ENCODE data around the gene EFNA4.
A peak's percentile ranks its signal among the peaks of the same experiment; 100 is the strongest.

The EFNA4 gene

DNA sequence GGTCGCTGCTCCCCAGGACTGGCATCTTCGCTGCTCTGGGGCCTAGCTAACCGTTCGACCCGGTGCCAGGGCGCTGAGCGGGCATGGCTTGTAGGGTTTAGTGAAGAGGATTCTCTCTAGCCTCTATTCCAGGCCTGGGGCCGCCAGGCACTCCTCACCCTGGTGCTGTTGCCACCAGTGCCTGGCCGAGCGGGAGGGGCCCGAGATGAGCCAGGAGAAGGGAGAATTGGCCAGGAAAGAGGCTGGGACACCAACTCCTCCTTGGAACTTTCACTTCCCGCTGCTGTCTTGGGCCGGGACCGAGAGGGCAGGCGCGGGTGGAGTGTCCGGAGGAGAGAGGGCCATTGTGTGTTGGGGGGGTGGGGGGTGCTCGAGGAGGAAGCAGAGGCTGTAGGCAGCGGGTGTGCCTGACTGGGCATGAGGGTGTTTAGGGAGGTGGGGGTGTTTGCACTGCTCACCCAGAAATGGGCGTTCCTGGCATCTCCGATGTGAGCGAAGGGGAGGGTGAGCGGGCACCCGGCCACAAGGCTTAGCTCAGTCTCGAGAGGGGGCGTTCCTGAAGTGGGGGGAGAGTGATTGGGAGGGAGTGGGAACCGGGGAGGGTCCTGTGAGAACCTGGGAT lies 11.7 kb upstream of the EFNA4 start:
- ChIA-PET POLR2A (interaction anchor here (0.8 to 2.4 kb wide), 7 partner anchors 8 to 69 kb away, joined by 3 to 11 read pairs (median 4); partner anchors contain the start of gene FLAD1), CTCF (interaction anchor here (0.8 to 3.0 kb wide), 6 partner anchors 10 to 56 kb away, joined by 3 to 9 read pairs (median 4); no protein-coding TSS in a partner anchor)
- DNase-seq (ENCODE audit: extremely low spot score): peak; percentile 41
- TF ChIP-seq ELF4 (IDR thresholded peaks at IDR 0.05) (no peak), ZNF384 (IDR thresholded peaks at IDR 0.05) (no peak), L3MBTL2 (conservative IDR thresholded peaks at IDR 0.05) (no peak), NFRKB (IDR thresholded peaks at IDR 0.05) (no peak), HDGF (IDR thresholded peaks at IDR 0.05; ENCODE audit: borderline replicate concordance) (no peak), SUZ12 (IDR thresholded peaks at IDR 0.05) (no peak), TARDBP (IDR thresholded peaks at IDR 0.05) (no peak), SP1 (IDR thresholded peaks at IDR 0.05) (no peak), FOXA1 (IDR thresholded peaks at IDR 0.05) (no peak), BHLHE40 (IDR thresholded peaks at IDR 0.05; ENCODE audit: borderline replicate concordance) (no peak), ARNT (IDR thresholded peaks at IDR 0.05) (no peak)
- TF ChIP-seq, protein P1, sequence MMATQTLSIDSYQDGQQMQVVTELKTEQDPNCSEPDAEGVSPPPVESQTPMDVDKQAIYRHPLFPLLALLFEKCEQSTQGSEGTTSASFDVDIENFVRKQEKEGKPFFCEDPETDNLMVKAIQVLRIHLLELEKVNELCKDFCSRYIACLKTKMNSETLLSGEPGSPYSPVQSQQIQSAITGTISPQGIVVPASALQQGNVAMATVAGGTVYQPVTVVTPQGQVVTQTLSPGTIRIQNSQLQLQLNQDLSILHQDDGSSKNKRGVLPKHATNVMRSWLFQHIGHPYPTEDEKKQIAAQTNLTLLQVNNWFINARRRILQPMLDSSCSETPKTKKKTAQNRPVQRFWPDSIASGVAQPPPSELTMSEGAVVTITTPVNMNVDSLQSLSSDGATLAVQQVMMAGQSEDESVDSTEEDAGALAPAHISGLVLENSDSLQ (IDR thresholded peaks at IDR 0.05): no peak

DNA sequence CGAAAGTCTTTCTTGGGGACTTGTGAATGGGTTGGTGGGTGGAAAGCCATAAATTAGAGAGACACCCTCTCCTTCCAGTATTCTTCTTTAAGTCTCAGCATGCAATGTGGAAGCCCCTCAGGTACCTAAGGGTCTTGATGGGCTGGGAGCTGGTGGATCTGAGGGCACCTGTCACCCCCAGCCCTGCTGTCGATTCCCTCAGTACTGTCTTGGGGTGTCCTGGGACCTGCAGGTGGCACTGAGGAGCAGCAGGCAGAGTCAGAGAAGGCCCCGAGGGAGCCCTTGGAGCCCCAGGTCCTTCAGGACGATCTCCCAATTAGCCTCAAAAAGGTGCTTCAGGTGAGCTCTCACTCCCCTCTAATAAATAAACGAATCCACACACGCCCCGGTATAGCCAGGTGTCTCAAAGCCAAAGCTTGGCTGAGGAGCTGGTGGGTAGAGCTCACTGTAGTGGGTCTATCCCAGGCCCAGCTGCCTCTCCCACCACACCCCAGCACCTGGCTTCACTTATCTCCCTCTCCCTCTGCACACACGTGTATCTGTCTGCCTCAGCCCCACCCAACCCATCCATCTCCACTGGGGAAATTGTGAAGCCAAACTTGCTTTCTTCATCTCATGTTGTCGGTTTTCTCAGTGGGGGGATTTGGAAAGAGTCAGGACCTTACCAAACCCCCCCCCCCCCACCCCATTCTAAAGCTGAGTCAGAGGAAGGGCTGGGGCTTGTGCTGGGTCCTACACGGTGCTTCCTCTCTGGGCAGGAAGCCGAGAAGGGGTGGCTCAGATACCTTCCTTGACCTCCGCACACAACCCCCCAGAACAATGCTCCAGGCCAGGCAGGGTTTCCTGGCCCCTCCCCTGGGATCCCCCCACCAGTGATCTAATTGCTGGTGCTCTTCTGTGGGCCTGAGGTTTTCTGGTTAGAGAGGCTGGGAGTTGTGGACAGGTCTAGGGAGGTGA lies 10.8 kb upstream of the EFNA4 start:
- ChIA-PET CTCF (interaction anchor here (0.8 to 3.0 kb wide), 5 partner anchors 9 to 57 kb away, joined by 3 to 9 read pairs (median 4); no protein-coding TSS in a partner anchor), POLR2A (interaction anchor here (1.0 kb wide), 1 partner anchor 51 kb away, joined by 3 read pairs; no protein-coding TSS in a partner anchor)
- DNase-seq (ENCODE audit: extremely low spot score): no peak
- no peak for TF ChIP-seq SUZ12 (IDR thresholded peaks at IDR 0.05)

DNA sequence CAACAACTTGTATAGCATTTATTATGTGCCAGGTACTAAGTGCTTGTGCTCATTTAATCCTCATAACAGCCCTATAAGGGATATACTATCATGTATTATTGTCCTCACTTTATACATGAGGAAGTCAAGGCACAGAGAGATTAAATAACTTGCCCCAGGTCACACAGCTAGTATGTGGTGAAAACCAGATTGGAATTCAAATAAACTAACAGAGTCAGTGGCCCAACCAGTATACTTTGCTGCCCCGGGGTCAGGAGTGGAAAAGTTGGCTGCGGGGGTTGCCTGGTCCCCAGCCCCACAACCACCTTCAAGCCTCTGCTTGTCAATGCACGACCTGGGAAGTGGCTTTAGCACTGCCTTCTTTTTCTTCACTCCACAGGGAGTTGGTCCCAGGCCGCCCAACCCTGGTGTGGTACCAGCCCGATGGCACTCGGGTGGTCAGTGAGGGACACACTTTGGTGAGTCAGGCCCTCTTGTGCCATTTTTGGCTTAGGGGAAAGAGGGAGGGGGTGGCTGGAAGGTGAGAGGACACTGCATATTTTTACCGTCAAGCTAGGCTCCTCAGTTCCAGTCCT lies 9.9 kb upstream of the EFNA4 start:
- DNase-seq (ENCODE audit: extremely low spot score): no peak
- ChIA-PET POLR2A (interaction anchor here (0.9 to 1.2 kb wide), 3 partner anchors 9 to 54 kb away, joined by 3 to 4 read pairs (median 3); no protein-coding TSS in a partner anchor), CTCF (interaction anchor here (0.8 to 3.0 kb wide), 3 partner anchors 9 to 119 kb away, joined by 3 to 9 read pairs (median 5); partner anchors contain the start of gene KRTCAP2)
- TF ChIP-seq HDGF (IDR thresholded peaks at IDR 0.05; ENCODE audit: borderline replicate concordance) (no peak), TARDBP (IDR thresholded peaks at IDR 0.05) (no peak), SUZ12 (IDR thresholded peaks at IDR 0.05) (no peak)

DNA sequence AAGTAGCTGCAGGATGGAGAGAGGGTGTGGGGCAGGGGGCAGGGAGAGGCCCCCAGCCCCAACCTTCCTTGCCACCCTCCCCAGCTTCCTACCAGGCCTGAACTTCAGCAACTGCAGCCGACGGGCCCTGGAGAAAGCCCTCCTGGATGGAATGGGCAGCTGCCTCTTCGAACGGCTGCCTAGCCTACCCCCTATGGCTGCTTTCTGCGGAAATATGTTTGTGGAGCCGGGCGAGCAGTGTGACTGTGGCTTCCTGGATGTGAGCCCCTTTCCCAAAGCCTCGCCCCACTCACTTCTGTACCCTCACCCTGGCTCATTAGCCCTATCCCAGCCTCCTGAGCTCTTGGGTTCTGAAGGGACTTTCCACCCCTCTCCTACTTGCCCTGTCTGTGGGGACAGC lies 6.4 kb upstream of the EFNA4 start:
- ChIA-PET CTCF (interaction anchor here (0.6 to 1.5 kb wide), 4 partner anchors 9 to 385 kb away, joined by 3 read pairs; no protein-coding TSS in a partner anchor), POLR2A (interaction anchor here (0.6 to 1.1 kb wide), 3 partner anchors 28 to 186 kb away, joined by 3 to 4 read pairs (median 4); partner anchors contain the start of gene SLC50A1)
- no peak for DNase-seq (ENCODE audit: extremely low spot score)
- TF ChIP-seq FOXK2 (IDR thresholded peaks at IDR 0.05) (no peak), ELF4 (IDR thresholded peaks at IDR 0.05) (no peak), L3MBTL2 (conservative IDR thresholded peaks at IDR 0.05) (no peak), CTBP1 (IDR thresholded peaks at IDR 0.05; ENCODE audit: borderline replicate concordance) (no peak), BHLHE40 (IDR thresholded peaks at IDR 0.05; ENCODE audit: borderline replicate concordance) (no peak), NFRKB (IDR thresholded peaks at IDR 0.05) (no peak), FOXA1 (IDR thresholded peaks at IDR 0.05) (no peak), ARNT (IDR thresholded peaks at IDR 0.05) (no peak), ZNF384 (IDR thresholded peaks at IDR 0.05) (no peak), LEF1 (IDR thresholded peaks at IDR 0.05; ENCODE audit: borderline replicate concordance) (no peak), TARDBP (IDR thresholded peaks at IDR 0.05) (no peak)
- TF ChIP-seq, protein P1 (IDR thresholded peaks at IDR 0.05): no peak

DNA sequence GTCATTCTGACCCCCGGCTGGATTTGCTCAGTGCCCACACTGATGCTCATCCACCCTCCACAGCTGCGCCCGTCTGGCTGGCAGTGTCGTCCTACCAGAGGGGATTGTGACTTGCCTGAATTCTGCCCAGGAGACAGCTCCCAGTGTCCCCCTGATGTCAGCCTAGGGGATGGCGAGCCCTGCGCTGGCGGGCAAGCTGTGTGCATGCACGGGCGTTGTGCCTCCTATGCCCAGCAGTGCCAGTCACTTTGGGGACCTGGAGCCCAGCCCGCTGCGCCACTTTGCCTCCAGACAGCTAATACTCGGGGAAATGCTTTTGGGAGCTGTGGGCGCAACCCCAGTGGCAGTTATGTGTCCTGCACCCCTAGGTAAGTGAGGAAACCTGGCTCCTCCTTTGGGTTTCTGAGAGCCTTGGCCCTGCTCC lies 5.7 kb upstream of the EFNA4 start:
- CTCF ChIA-PET: interaction anchor here (0.7 to 2.5 kb wide), 2 partner anchors 8 to 27 kb away, joined by 3 to 11 read pairs; no protein-coding TSS in a partner anchor

DNA sequence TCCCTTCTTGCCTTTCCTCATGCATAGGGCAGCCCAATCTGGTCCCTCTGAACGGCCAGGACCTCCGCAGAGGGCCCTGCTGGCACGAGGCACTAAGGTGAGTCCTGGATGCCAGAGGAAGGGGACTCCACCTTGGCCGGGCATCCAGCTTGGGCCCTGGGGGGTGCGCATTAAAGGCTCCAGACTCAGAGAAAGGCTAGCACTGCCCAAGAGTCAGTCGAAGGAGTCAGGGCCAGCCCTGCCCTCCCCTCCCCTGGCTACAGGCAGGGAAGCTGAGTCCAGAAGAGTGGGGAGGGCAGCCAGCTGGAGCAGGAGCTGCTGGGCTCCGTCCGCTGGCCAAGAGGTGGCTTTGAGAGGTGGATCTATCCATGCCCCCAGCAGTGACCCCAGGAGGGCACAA lies 2.8 kb upstream of the EFNA4 start:
- POLR2A ChIA-PET: interaction anchor here (1.3 kb wide), 2 partner anchors 10 to 99 kb away, joined by 4 read pairs; partner anchors contain the start of gene PYGO2
- DNase-seq (ENCODE audit: extremely low spot score): no peak
- TF ChIP-seq LEF1 (IDR thresholded peaks at IDR 0.05; ENCODE audit: borderline replicate concordance) (no peak), SUZ12 (IDR thresholded peaks at IDR 0.05) (no peak)
- CTCF ChIA-PET: interaction anchor here (0.6 to 3.2 kb wide), 7 partner anchors 15 to 105 kb away, joined by 3 to 33 read pairs (median 3); partner anchors contain the start of genes PBXIP1 and PYGO2

More for the DNA sequence above, 5.7 kb upstream of the EFNA4 start:
- DNase-seq (ENCODE audit: extremely low spot score): no peak
- no peak for TF ChIP-seq CTBP1 (IDR thresholded peaks at IDR 0.05; ENCODE audit: borderline replicate concordance)
- TF ChIP-seq FOXA1 (IDR thresholded peaks at IDR 0.05): no peak
- no peak for TF ChIP-seq SP1 (IDR thresholded peaks at IDR 0.05)
- no peak for TF ChIP-seq L3MBTL2 (conservative IDR thresholded peaks at IDR 0.05)
- TF ChIP-seq ZNF384 (IDR thresholded peaks at IDR 0.05): no peak
- TF ChIP-seq ELF4 (IDR thresholded peaks at IDR 0.05): no peak
- no peak for TF ChIP-seq FOXM1 (IDR thresholded peaks at IDR 0.05; ENCODE audit: borderline replicate concordance)
- no peak for TF ChIP-seq SUZ12 (IDR thresholded peaks at IDR 0.05)
- TF ChIP-seq NFRKB (IDR thresholded peaks at IDR 0.05): no peak
- no peak for TF ChIP-seq BHLHE40 (IDR thresholded peaks at IDR 0.05; ENCODE audit: borderline replicate concordance)
- TF ChIP-seq FOXK2 (IDR thresholded peaks at IDR 0.05): no peak
- TF ChIP-seq TARDBP (IDR thresholded peaks at IDR 0.05): no peak
- POLR2A ChIA-PET: interaction anchor here (0.6 to 1.1 kb wide), 2 partner anchors 78 to 186 kb away, joined by 3 to 4 read pairs; partner anchors contain the start of gene SLC50A1

Measured in HEK293T (cell line).